Body of pancreas (tissue), 4 donors: Measurements from ENCODE around the gene TPST2.

Experiments used
- CTCF ChIP-seq, 7 experiments: fragments of 450-650 bp in 4 of 7; fragments of 200-600 bp in 3 of 7; sonication (generic) in 3 of 7; IDR thresholded peaks; one replicate each; pipeline ENCODE4 v1.5.1; 2016 to 2019; ENCODE audit warnings: antibody characterized with exemption in 7 of 7
- POLR2A ChIP-seq, 3 donors: fragments of 450-650 bp; IDR thresholded peaks; one replicate each; pipeline ENCODE4 v1.6.1; 2016; ENCODE audit warnings: antibody characterized with exemption in 3 of 3, mild to moderate bottlenecking in 2 of 3

- no peak for TF ChIP-seq CTCF (IDR thresholded peaks at IDR 0.05)
- TF ChIP-seq POLR2A (IDR thresholded peaks at IDR 0.05), result no peak
These were observed 26.7 kb upstream of the TPST2 start for GRCh38 chr22:26616650-26617049.
